ENCODE results near the gene APOBEC3F.

GRCh38 chr22:39084666-39085065 is 44.0 kb downstream of the APOBEC3F start:
- no peak for TF ChIP-seq POLR2A (IDR thresholded peaks at IDR 0.05; ENCODE audit: extremely low read depth, insufficient read length)
- TF ChIP-seq CTCF (IDR thresholded peaks at IDR 0.05; ENCODE audit: low read depth, low read length), result no peak
- TF ChIP-seq MAX (IDR thresholded peaks at IDR 0.05; ENCODE audit: low read depth, low read length), result no peak
